ENCODE results near the gene SUN1. TPM values are rescaled to one million over a fixed set of nuclear protein-coding genes. Genes with fewer than 3 reads are reported as not detected.

Gene SUN1
- total RNA-seq, 1 experiment from 2014 or later, result 181 TPM

DNA sequence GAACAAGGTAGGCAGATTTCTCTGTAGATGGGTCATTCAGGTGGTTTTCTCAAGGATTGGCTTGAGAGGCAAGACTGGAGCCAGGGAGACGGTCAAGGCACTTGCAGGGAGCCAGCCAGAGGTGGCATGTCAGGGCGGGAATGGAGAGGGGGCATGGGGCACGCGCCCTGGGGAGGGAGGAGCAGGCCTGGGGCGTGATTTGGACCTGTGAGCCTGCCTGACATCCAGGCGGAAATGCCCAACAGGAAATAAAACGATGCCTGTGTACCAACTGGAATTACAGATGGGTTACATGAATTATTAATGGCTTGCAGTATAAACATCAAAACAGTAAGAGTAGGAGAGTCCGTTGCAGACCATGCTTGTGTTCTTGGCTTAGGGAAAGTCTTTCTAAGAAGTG, 8.6 kb upstream of the SUN1 start:
- Histone ChIP-seq H3K79me2 (ENCODE audit: insufficient read depth, low read length) (peaks cover 100% of the 10 kb centered on the region), H3K27ac (ENCODE audit: low read depth, low read length) (no peak overlapping the region), H3K36me3 (ENCODE audit: control insufficient read depth in 1 of 2, insufficient read depth in 2 of 2, low read length in 2 of 2) (peaks cover 2 to 17% of the 10 kb centered on the region in 2 experiments; a peak in 2 of 4 replicates), H3K4me1 (ENCODE audit: control insufficient read depth in 1 of 2, insufficient read depth in 2 of 2, low read length in 2 of 2) (peaks cover 3 to 16% of the 10 kb centered on the region in 2 experiments; a peak in 3 of 4 replicates), H3K9me3 (ENCODE audit: control insufficient read depth in 1 of 2, insufficient read depth in 1 of 2, low read depth in 1 of 2, low read length in 2 of 2) (no peaks in the 10 kb centered on the region), H2AFZ (ENCODE audit: low read depth, low read length, poor library complexity, severe bottlenecking) (no peak overlapping the region), H3K4me2 (ENCODE audit: low read length) (no peak overlapping the region), H3K9me2 (ENCODE audit: insufficient read depth) (no peaks in the 10 kb centered on the region), H4K20me1 (ENCODE audit: insufficient read depth) (peaks cover 21% of the 10 kb centered on the region; the same call in 1 of the 2 replicates), H3K4me3 (replicated peaks in 1 of 2; ENCODE audit: low read depth in 1 of 2, low read length in 2 of 2) (no peak overlapping the region), H3K9ac (ENCODE audit: low read length) (no peak overlapping the region), H3K27me3 (ENCODE audit: insufficient read depth, low read length) (no peaks in the 10 kb centered on the region)
- intact Hi-C loops (cut with micrococcal nuclease), result no loop called here
- BruUV-seq (replicated peaks), result no TSS peak
- TF ChIP-seq SP1 (IDR thresholded peaks at IDR 0.05; ENCODE audit: low read depth) (no peak), EZH2phosphoT487 (IDR thresholded peaks at IDR 0.05; ENCODE audit: borderline replicate concordance) (no peak), ELF1 (IDR thresholded peaks at IDR 0.05; ENCODE audit: borderline replicate concordance, low read depth) (no peak), ZNF274 (IDR thresholded peaks at IDR 0.05; ENCODE audit: low read depth, low read length) (no peak), ZFX (IDR thresholded peaks at IDR 0.05) (no peak), YY1 (IDR thresholded peaks at IDR 0.05; ENCODE audit: extremely low read depth, insufficient replicate concordance, low read depth, low read length) (no peak), JUND (IDR thresholded peaks at IDR 0.05) (no peak), POLR2A (IDR thresholded peaks at IDR 0.05; ENCODE audit: borderline replicate concordance, extremely low read depth, insufficient read depth, insufficient read length) (no peak), EZH2 (IDR thresholded peaks at IDR 0.05) (no peak), RAD21 (IDR thresholded peaks at IDR 0.05; ENCODE audit: low read depth) (no peak), POLR2AphosphoS5 (IDR thresholded peaks at IDR 0.05; ENCODE audit: low read depth, low read length) (no peak), EGR1 (IDR thresholded peaks at IDR 0.05; ENCODE audit: low read depth) (no peak), CBX3 (IDR thresholded peaks at IDR 0.05; ENCODE audit: low read depth) (no peak)
- TF ChIP-seq, protein P1, sequence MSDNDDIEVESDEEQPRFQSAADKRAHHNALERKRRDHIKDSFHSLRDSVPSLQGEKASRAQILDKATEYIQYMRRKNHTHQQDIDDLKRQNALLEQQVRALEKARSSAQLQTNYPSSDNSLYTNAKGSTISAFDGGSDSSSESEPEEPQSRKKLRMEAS (IDR thresholded peaks at IDR 0.05), result no peak
- TF ChIP-seq, protein P2, sequence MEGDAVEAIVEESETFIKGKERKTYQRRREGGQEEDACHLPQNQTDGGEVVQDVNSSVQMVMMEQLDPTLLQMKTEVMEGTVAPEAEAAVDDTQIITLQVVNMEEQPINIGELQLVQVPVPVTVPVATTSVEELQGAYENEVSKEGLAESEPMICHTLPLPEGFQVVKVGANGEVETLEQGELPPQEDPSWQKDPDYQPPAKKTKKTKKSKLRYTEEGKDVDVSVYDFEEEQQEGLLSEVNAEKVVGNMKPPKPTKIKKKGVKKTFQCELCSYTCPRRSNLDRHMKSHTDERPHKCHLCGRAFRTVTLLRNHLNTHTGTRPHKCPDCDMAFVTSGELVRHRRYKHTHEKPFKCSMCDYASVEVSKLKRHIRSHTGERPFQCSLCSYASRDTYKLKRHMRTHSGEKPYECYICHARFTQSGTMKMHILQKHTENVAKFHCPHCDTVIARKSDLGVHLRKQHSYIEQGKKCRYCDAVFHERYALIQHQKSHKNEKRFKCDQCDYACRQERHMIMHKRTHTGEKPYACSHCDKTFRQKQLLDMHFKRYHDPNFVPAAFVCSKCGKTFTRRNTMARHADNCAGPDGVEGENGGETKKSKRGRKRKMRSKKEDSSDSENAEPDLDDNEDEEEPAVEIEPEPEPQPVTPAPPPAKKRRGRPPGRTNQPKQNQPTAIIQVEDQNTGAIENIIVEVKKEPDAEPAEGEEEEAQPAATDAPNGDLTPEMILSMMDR (IDR thresholded peaks at IDR 0.05 in 2 of 3, conservative IDR thresholded peaks at IDR 0.05 in 1 of 3; ENCODE audit: borderline replicate concordance in 1 of 3, insufficient read depth in 1 of 3, low read depth in 2 of 3, low read length in 2 of 3), result no peak
- TF ChIP-seq, protein P3, sequence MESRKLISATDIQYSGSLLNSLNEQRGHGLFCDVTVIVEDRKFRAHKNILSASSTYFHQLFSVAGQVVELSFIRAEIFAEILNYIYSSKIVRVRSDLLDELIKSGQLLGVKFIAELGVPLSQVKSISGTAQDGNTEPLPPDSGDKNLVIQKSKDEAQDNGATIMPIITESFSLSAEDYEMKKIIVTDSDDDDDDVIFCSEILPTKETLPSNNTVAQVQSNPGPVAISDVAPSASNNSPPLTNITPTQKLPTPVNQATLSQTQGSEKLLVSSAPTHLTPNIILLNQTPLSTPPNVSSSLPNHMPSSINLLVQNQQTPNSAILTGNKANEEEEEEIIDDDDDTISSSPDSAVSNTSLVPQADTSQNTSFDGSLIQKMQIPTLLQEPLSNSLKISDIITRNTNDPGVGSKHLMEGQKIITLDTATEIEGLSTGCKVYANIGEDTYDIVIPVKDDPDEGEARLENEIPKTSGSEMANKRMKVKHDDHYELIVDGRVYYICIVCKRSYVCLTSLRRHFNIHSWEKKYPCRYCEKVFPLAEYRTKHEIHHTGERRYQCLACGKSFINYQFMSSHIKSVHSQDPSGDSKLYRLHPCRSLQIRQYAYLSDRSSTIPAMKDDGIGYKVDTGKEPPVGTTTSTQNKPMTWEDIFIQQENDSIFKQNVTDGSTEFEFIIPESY (IDR thresholded peaks at IDR 0.05; ENCODE audit: extremely low read depth, insufficient replicate concordance, low read length), result no peak
- TF ChIP-seq, protein P4, sequence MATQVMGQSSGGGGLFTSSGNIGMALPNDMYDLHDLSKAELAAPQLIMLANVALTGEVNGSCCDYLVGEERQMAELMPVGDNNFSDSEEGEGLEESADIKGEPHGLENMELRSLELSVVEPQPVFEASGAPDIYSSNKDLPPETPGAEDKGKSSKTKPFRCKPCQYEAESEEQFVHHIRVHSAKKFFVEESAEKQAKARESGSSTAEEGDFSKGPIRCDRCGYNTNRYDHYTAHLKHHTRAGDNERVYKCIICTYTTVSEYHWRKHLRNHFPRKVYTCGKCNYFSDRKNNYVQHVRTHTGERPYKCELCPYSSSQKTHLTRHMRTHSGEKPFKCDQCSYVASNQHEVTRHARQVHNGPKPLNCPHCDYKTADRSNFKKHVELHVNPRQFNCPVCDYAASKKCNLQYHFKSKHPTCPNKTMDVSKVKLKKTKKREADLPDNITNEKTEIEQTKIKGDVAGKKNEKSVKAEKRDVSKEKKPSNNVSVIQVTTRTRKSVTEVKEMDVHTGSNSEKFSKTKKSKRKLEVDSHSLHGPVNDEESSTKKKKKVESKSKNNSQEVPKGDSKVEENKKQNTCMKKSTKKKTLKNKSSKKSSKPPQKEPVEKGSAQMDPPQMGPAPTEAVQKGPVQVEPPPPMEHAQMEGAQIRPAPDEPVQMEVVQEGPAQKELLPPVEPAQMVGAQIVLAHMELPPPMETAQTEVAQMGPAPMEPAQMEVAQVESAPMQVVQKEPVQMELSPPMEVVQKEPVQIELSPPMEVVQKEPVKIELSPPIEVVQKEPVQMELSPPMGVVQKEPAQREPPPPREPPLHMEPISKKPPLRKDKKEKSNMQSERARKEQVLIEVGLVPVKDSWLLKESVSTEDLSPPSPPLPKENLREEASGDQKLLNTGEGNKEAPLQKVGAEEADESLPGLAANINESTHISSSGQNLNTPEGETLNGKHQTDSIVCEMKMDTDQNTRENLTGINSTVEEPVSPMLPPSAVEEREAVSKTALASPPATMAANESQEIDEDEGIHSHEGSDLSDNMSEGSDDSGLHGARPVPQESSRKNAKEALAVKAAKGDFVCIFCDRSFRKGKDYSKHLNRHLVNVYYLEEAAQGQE (IDR thresholded peaks at IDR 0.05; ENCODE audit: low read depth), result no peak
- TF ChIP-seq, protein P5, sequence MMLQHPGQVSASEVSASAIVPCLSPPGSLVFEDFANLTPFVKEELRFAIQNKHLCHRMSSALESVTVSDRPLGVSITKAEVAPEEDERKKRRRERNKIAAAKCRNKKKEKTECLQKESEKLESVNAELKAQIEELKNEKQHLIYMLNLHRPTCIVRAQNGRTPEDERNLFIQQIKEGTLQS (IDR thresholded peaks at IDR 0.05), result no peak
- POLR2A ChIA-PET, result no interaction called here
- CTCF ChIA-PET, result no interaction called here
- ATAC-seq, result no peak
- RAD21 ChIA-PET (ENCODE audit: low non-redundant PET in 1 of 2, low total read pairs in 2 of 2, uncharacterized antibody in 2 of 2, unreplicated experiment in 2 of 2), result no interaction called here
- no peak for DNase-seq (ENCODE audit: low read depth, low spot score)
